HFFc6 (cell line): ENCODE data around the gene BATF3. TPM values are rescaled to one million over a fixed set of nuclear protein-coding genes. Genes with fewer than 3 reads are reported as not detected.
A peak's percentile ranks its signal among the peaks of the same experiment; 100 is the strongest.

Source experiments
- DNase-seq: peaks from one replicate; pipeline ENCODE4 v3.0.0-alpha.2; 2018
- H3K27ac Mint-ChIP-seq: 2 replicates; pipeline ENCODE4 v1.8.0; 2020; ENCODE audit warnings: mild to moderate bottlenecking, mixed read lengths
- H3K27me3 Mint-ChIP-seq: 2 replicates; pipeline ENCODE4 v1.8.0; 2021; ENCODE audit warnings: mild to moderate bottlenecking, moderate library complexity, mixed read lengths; ENCODE audit not compliant: insufficient read depth
- H3K36me3 Mint-ChIP-seq: 2 replicates; pipeline ENCODE4 v1.8.0; 2021; ENCODE audit warnings: low read depth, mixed read lengths
- H3K4me1 Mint-ChIP-seq: 2 replicates; pipeline ENCODE4 v1.8.0; 2020; ENCODE audit warnings: low read depth, mixed read lengths
- H3K4me3 Mint-ChIP-seq: 2 replicates; pipeline ENCODE4 v1.8.0; 2020; ENCODE audit warnings: mild to moderate bottlenecking, moderate library complexity, mixed read lengths
- H3K9me3 Mint-ChIP-seq: 2 replicates; pipeline ENCODE4 v1.8.0; 2020; ENCODE audit warnings: mild to moderate bottlenecking, mixed read lengths
- CTCF ChIP-seq: fragments of 200-600 bp; sonication (generic); IDR thresholded peaks from 2 replicates; pipeline ENCODE4 v1.5.0; 2021; ENCODE audit warnings: antibody characterized with exemption, mild to moderate bottlenecking
- total RNA-seq, 6 experiments: library from RNA; stranded (reverse); fragmentation: NEBNext Ultra II Directional; extraction: Animal tissue kit (Norgen Biotek cat#: 25700); gene quantifications; 2 replicates in 1 of 6; 3 replicates in 5 of 6; pipeline ENCODE4 v1.2.3, GENCODE V29; 2021

BATF3 gene
- total RNA-seq, 6 experiments from 2014 or later: 0.89 to 1.7 (median 1.4) TPM

- Mint-ChIP-seq H3K4me3 (no peak overlapping the region), H3K9me3 (no peaks in the 10 kb centered on the region)
These were observed 2.8 kb downstream of the BATF3 start for GRCh38 chr1:212696721-212697331.

GRCh38 chr1:212692774-212693644 is 6.6 kb downstream of the BATF3 start:
- Mint-ChIP-seq H3K4me1 (peaks cover 7% of the 10 kb centered on the region), H3K27ac (no peak overlapping the region), H3K4me3 (no peak overlapping the region), H3K27me3 (peaks cover 11% of the 10 kb centered on the region), H3K36me3 (peaks cover 4% of the 10 kb centered on the region; the same call in 1 of the 2 replicates), H3K9me3 (no peaks in the 10 kb centered on the region)
- no peak for TF ChIP-seq CTCF
- DNase-seq: peak; percentile 49

More at GRCh38 chr1:212696721-212697331, 2.8 kb downstream of the BATF3 start:
- Mint-ChIP-seq H3K4me1 (peaks cover 27% of the 10 kb centered on the region), H3K36me3 (peaks cover 4% of the 10 kb centered on the region; the same call in 1 of the 2 replicates), H3K27me3 (peaks cover 24% of the 10 kb centered on the region), H3K27ac (no peak overlapping the region)
- no peak for TF ChIP-seq CTCF
- no peak for DNase-seq

GRCh38 chr1:212691561-212692071 is 8.0 kb downstream of the BATF3 start:
- no peak for DNase-seq
- Mint-ChIP-seq H3K27me3 (peaks cover 6% of the 10 kb centered on the region), H3K36me3 (peaks cover 4% of the 10 kb centered on the region; the same call in 1 of the 2 replicates), H3K4me1 (peaks cover 7% of the 10 kb centered on the region), H3K4me3 (no peak overlapping the region), H3K9me3 (no peaks in the 10 kb centered on the region), H3K27ac (no peak overlapping the region)
- no peak for TF ChIP-seq CTCF

GRCh38 chr1:212690816-212691403 is 8.7 kb downstream of the BATF3 start:
- Mint-ChIP-seq H3K9me3 (no peaks in the 10 kb centered on the region), H3K27ac (no peak overlapping the region), H3K4me3 (no peak overlapping the region), H3K27me3 (peaks cover 3% of the 10 kb centered on the region), H3K4me1 (peaks cover 7% of the 10 kb centered on the region), H3K36me3 (no peaks in the 10 kb centered on the region)
- DNase-seq: no peak
- no peak for TF ChIP-seq CTCF

GRCh38 chr1:212689758-212690529 is 9.7 kb downstream of the BATF3 start:
- Mint-ChIP-seq H3K4me3 (no peak overlapping the region), H3K27me3 (peaks cover 3% of the 10 kb centered on the region; the same call in 1 of the 2 replicates), H3K9me3 (no peaks in the 10 kb centered on the region), H3K36me3 (no peaks in the 10 kb centered on the region), H3K27ac (no peak overlapping the region), H3K4me1 (peaks cover 7% of the 10 kb centered on the region)
- no peak for TF ChIP-seq CTCF
- no peak for DNase-seq
